LNCAP (cell line): Measurements from ENCODE around the gene STARD4.

Source experiments
- CTCF ChIP-seq: fragments of 450-650 bp; IDR thresholded peaks from 2 replicates; pipeline ENCODE4 v1.5.1; 2017; ENCODE audit warnings: mild to moderate bottlenecking

Gene STARD4

GRCh38 chr5:111512375-111513130 is at the start of gene STARD4:
Gene STARD4 (minus strand): TSS chr5:111512535. CDS start chr5:111507433, 5,102 bp downstream.
- no peak for TF ChIP-seq CTCF

GRCh38 chr5:111559680-111560079 is 47.3 kb upstream of the STARD4 start:
- no peak for TF ChIP-seq CTCF

GRCh38 chr5:111557686-111558085 is 45.4 kb upstream of the STARD4 start:
- TF ChIP-seq CTCF = no peak

- no peak for TF ChIP-seq CTCF
Observed at GRCh38 chr5:111557111-111557510, 44.8 kb upstream of the STARD4 start.

GRCh38 chr5:111556501-111556900 is 44.2 kb upstream of the STARD4 start:
- TF ChIP-seq CTCF = no peak

GRCh38 chr5:111555760-111556159 is 43.4 kb upstream of the STARD4 start:
- no peak for TF ChIP-seq CTCF

GRCh38 chr5:111553868-111554267 is 41.5 kb upstream of the STARD4 start:
- TF ChIP-seq CTCF = no peak

GRCh38 chr5:111552896-111553295 is 40.6 kb upstream of the STARD4 start:
- no peak for TF ChIP-seq CTCF
